Karpas-422 (cell line): Measurements from ENCODE around the gene KAT6B. TPM values are rescaled to one million over a fixed set of nuclear protein-coding genes. Genes with fewer than 3 reads are reported as not detected.

ENCODE experiments used
- DNase-seq: peaks from one replicate; pipeline ENCODE4 v3.0.0-alpha.2; 2015
- H2AFZ ChIP-seq: fragments of 200-600 bp; sonication (generic); 2 replicates; pipeline ENCODE4 v1.6.1; 2014; ENCODE audit warnings: antibody characterized with exemption, low read length, mixed read lengths
- H3K27ac ChIP-seq: fragments of 200-600 bp; sonication (generic); 2 replicates; pipeline ENCODE4 v1.5.1; 2014; ENCODE audit warnings: mild to moderate bottlenecking, low read length, moderate library complexity
- H3K27me3 ChIP-seq: fragments of 200-600 bp; sonication (generic); 2 replicates; pipeline ENCODE4 v1.6.1; 2014; ENCODE audit warnings: low read length, mixed read lengths
- H3K36me3 ChIP-seq: fragments of 200-600 bp; sonication (generic); 2 replicates; pipeline ENCODE4 v1.6.1; 2014; ENCODE audit warnings: low read length, mixed read lengths; ENCODE audit not compliant: insufficient read depth
- H3K4me1 ChIP-seq: fragments of 200-600 bp; sonication (generic); 2 replicates; pipeline ENCODE4 v1.6.1; 2014; ENCODE audit warnings: mild to moderate bottlenecking, low read length, mixed read lengths
- H3K4me2 ChIP-seq: fragments of 200-600 bp; sonication (generic); 2 replicates; pipeline ENCODE4 v1.6.1; 2014; ENCODE audit warnings: low read length, low read depth, mild to moderate bottlenecking; ENCODE audit not compliant: poor library complexity, severe bottlenecking
- H3K4me3 ChIP-seq: fragments of 200-600 bp; sonication (generic); 2 replicates; pipeline ENCODE4 v1.5.1; 2014; ENCODE audit warnings: mild to moderate bottlenecking, antibody characterized with exemption, low read length, mixed read lengths
- H3K79me2 ChIP-seq: fragments of 200-600 bp; sonication (generic); 2 replicates; pipeline ENCODE4 v1.6.1; 2014; ENCODE audit warnings: mild to moderate bottlenecking, low read length, mixed read lengths
- H3K9ac ChIP-seq: fragments of 200-600 bp; sonication (generic); 2 replicates; pipeline ENCODE4 v1.6.0; 2014; ENCODE audit warnings: low read length
- H3K9me2 ChIP-seq: fragments of 200-600 bp; sonication (generic), shearing (Covaris generic); replicated peaks from 2 replicates; pipeline ENCODE4 v1.6.0; 2014; ENCODE audit warnings: mild to moderate bottlenecking, low read length, moderate library complexity; ENCODE audit not compliant: insufficient read depth
- H3K9me3 ChIP-seq: fragments of 300-700, 200-600 bp; sonication (generic); 2 replicates; pipeline ENCODE4 v1.6.1; 2014; ENCODE audit warnings: low read length, mixed read lengths
- H4K20me1 ChIP-seq: fragments of 200-600 bp; sonication (generic); 2 replicates; pipeline ENCODE4 v1.6.1; 2014; ENCODE audit warnings: mild to moderate bottlenecking, antibody characterized with exemption, low read length, low read depth; ENCODE audit not compliant: insufficient read depth
- total RNA-seq: library from RNA; depleted of rRNA; stranded (reverse); fragments of >200 nt; shearing (Covaris generic); gene quantifications from 2 replicates; pipeline ENCODE4 v1.2.3, GENCODE V29; 2014; ENCODE audit warnings: low replicate concordance

The KAT6B gene
- total RNA-seq, 1 experiment from 2014 or later: 73.6 TPM

GRCh38 chr10:74930965-74931364, 104.6 kb downstream of the KAT6B start:
- no peak overlapping the region for H3K4me3 ChIP-seq
- H2AFZ ChIP-seq: no peak overlapping the region
- peaks cover 98% of the 10 kb centered on the region for H3K79me2 ChIP-seq
- no peaks in the 10 kb centered on the region for H3K27me3 ChIP-seq
- H3K9ac ChIP-seq: no peak overlapping the region
- H3K36me3 ChIP-seq: no peaks in the 10 kb centered on the region
- H3K4me1 ChIP-seq: no peaks in the 10 kb centered on the region
- H3K4me2 ChIP-seq: no peak overlapping the region
- DNase-seq: no peak
- no peaks in the 10 kb centered on the region for H4K20me1 ChIP-seq
- no peaks in the 10 kb centered on the region for H3K9me3 ChIP-seq
- H3K9me2 ChIP-seq: no peaks in the 10 kb centered on the region
- H3K27ac ChIP-seq: no peak overlapping the region

GRCh38 chr10:74932648-74933047, 106.2 kb downstream of the KAT6B start:
- H3K4me3 ChIP-seq: no peak overlapping the region
- no peak overlapping the region for H3K9ac ChIP-seq
- H3K9me3 ChIP-seq: no peaks in the 10 kb centered on the region
- no peaks in the 10 kb centered on the region for H3K9me2 ChIP-seq
- H3K4me2 ChIP-seq: no peak overlapping the region
- DNase-seq: no peak
- H3K27me3 ChIP-seq: no peaks in the 10 kb centered on the region
- no peak overlapping the region for H3K27ac ChIP-seq
- H3K36me3 ChIP-seq: no peaks in the 10 kb centered on the region
- H3K4me1 ChIP-seq: no peaks in the 10 kb centered on the region
- no peak overlapping the region for H2AFZ ChIP-seq
- peaks cover 97% of the 10 kb centered on the region for H3K79me2 ChIP-seq
- H4K20me1 ChIP-seq: no peaks in the 10 kb centered on the region

- no peaks in the 10 kb centered on the region for H3K9me3 ChIP-seq
- H3K27me3 ChIP-seq: no peaks in the 10 kb centered on the region
- H3K4me3 ChIP-seq: no peak overlapping the region
- no peaks in the 10 kb centered on the region for H3K36me3 ChIP-seq
- no peak overlapping the region for H3K9ac ChIP-seq
- no peaks in the 10 kb centered on the region for H4K20me1 ChIP-seq
- no peaks in the 10 kb centered on the region for H3K4me1 ChIP-seq
- no peak overlapping the region for H2AFZ ChIP-seq
- DNase-seq: no peak
- peaks cover 97% of the 10 kb centered on the region for H3K79me2 ChIP-seq
- no peak overlapping the region for H3K27ac ChIP-seq
- H3K4me2 ChIP-seq: no peak overlapping the region
- no peaks in the 10 kb centered on the region for H3K9me2 ChIP-seq
Observed at GRCh38 chr10:74934100-74934812, 107.9 kb downstream of the KAT6B start.

GRCh38 chr10:74936577-74937265, 110.3 kb downstream of the KAT6B start:
- no peaks in the 10 kb centered on the region for H3K9me2 ChIP-seq
- H3K4me3 ChIP-seq: no peak overlapping the region
- H3K27ac ChIP-seq: no peak overlapping the region
- H3K27me3 ChIP-seq: no peaks in the 10 kb centered on the region
- no peaks in the 10 kb centered on the region for H3K36me3 ChIP-seq
- H2AFZ ChIP-seq: no peak overlapping the region
- H3K9me3 ChIP-seq: no peaks in the 10 kb centered on the region
- no peak for DNase-seq
- no peak overlapping the region for H3K4me2 ChIP-seq
- H3K4me1 ChIP-seq: no peaks in the 10 kb centered on the region
- H4K20me1 ChIP-seq: no peaks in the 10 kb centered on the region
- no peak overlapping the region for H3K9ac ChIP-seq
- peaks cover 97% of the 10 kb centered on the region for H3K79me2 ChIP-seq

- H3K4me1 ChIP-seq: no peaks in the 10 kb centered on the region
- no peak for DNase-seq
- no peak overlapping the region for H2AFZ ChIP-seq
- no peaks in the 10 kb centered on the region for H3K9me3 ChIP-seq
- no peaks in the 10 kb centered on the region for H3K36me3 ChIP-seq
- no peak overlapping the region for H3K4me3 ChIP-seq
- H3K9me2 ChIP-seq: no peaks in the 10 kb centered on the region
- H3K4me2 ChIP-seq: no peak overlapping the region
- no peak overlapping the region for H3K9ac ChIP-seq
- H3K27me3 ChIP-seq: no peaks in the 10 kb centered on the region
- no peaks in the 10 kb centered on the region for H4K20me1 ChIP-seq
- H3K79me2 ChIP-seq: peaks cover 97% of the 10 kb centered on the region
- no peak overlapping the region for H3K27ac ChIP-seq
Observed at GRCh38 chr10:74937266-74937856, 111.0 kb downstream of the KAT6B start.

- H3K27ac ChIP-seq: no peak overlapping the region
- H3K4me3 ChIP-seq: no peak overlapping the region
- DNase-seq: no peak
- H3K79me2 ChIP-seq: peaks cover 97% of the 10 kb centered on the region
- H3K9ac ChIP-seq: no peak overlapping the region
- no peaks in the 10 kb centered on the region for H3K36me3 ChIP-seq
- no peaks in the 10 kb centered on the region for H3K27me3 ChIP-seq
- H3K4me1 ChIP-seq: peaks cover 42% of the 10 kb centered on the region
- no peak overlapping the region for H2AFZ ChIP-seq
- H3K9me2 ChIP-seq: no peaks in the 10 kb centered on the region
- no peak overlapping the region for H3K4me2 ChIP-seq
- no peaks in the 10 kb centered on the region for H4K20me1 ChIP-seq
- no peaks in the 10 kb centered on the region for H3K9me3 ChIP-seq
Observed at GRCh38 chr10:74944205-74944604, 117.8 kb downstream of the KAT6B start.

GRCh38 chr10:74947781-74948401, 121.5 kb downstream of the KAT6B start:
- no peak overlapping the region for H2AFZ ChIP-seq
- DNase-seq: no peak
- H3K4me3 ChIP-seq: no peak overlapping the region
- H3K27ac ChIP-seq: peak overlapping the region; percentile 10; the same call in 1 of the 2 replicates
- no peaks in the 10 kb centered on the region for H3K9me3 ChIP-seq
- no peak overlapping the region for H3K9ac ChIP-seq
- no peak overlapping the region for H3K4me2 ChIP-seq
- peaks cover 42% of the 10 kb centered on the region for H3K4me1 ChIP-seq
- H3K9me2 ChIP-seq: no peaks in the 10 kb centered on the region
- no peaks in the 10 kb centered on the region for H4K20me1 ChIP-seq
- no peaks in the 10 kb centered on the region for H3K36me3 ChIP-seq
- no peaks in the 10 kb centered on the region for H3K27me3 ChIP-seq
- peaks cover 93% of the 10 kb centered on the region for H3K79me2 ChIP-seq
